NCI-H1436 (cell line): Measurements from ENCODE around the gene SND1.

Experiments
- DNase-seq: peaks from one replicate; lab custom pipeline; 2025; lab: John Stamatoyannopoulos, UW

SND1 gene

GRCh38 chr7:127730658-127731276 lies 78.8 kb downstream of the SND1 start:
- DNase-seq = no peak

- DNase-seq = no peak
Observed at GRCh38 chr7:127731431-127732080, 79.6 kb downstream of the SND1 start.

- no peak for DNase-seq
Observed at GRCh38 chr7:127732306-127732705, 80.3 kb downstream of the SND1 start.

GRCh38 chr7:127733986-127734385 lies 82.0 kb downstream of the SND1 start:
- no peak for DNase-seq

DNA sequence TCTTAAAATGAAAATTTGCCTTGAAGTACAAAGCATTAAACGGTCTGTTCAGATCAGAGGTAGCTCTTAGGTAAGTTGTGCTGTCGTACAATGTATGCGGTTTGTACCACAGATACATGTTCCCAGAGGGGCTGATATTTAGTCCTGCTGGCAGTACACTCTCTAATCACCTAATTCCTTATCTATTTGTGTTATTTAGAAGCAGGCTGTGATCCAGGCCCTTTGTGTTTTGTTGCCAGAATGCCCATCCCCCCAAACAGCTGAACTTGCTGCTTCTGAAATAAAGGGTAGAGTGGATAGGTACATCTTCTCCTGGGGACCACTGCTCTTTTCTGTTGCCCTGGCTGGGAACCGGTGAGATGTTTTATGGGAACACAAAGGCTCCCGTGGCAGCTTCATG lies 84.5 kb downstream of the SND1 start:
- no peak for DNase-seq

DNA sequence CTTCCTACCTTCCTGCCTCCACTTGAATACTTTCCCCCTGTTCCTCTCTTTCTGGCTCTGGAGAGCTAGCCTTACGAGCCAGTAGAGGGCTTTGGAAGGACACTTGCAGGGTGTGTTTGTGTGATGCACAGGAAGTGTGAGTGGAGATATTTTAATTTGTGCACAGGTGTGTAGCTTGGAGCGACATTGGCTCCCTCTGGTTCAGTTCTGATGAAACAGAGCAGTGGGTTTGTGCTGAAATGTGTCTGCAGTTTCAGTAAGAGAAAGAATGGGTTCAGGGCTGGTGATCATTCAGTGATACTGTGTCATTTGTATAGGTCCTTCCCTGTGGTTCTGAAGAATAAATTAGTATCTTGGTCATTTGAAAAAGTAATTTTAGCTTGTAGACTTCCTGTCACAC lies 86.9 kb downstream of the SND1 start:
- DNase-seq = no peak

- no peak for DNase-seq
Observed at GRCh38 chr7:127741764-127742375, 89.9 kb downstream of the SND1 start.

DNA sequence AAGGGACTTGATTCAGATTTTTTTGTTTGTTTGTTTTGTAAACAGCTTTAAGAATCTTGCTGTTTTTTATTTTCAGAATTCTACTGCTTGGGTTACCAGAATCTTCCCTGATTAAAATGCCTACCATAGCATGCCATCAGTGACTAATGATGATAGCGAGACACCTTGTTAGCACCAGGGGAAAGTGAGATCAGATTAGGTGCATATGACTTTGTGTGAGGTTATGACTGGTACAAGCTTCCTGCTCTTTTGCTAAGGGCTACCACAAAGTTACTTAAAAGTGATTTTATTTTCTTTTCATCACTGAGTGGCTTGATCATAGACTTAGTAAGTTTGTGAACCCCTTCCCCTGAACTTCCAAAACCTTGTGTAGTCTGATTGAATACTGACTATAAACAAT lies 93.5 kb downstream of the SND1 start:
- no peak for DNase-seq

GRCh38 chr7:127751062-127751461 lies 99.1 kb downstream of the SND1 start:
- no peak for DNase-seq

- no peak for DNase-seq
Observed at GRCh38 chr7:127751490-127752448, 99.8 kb downstream of the SND1 start.

GRCh38 chr7:127752829-127753228 lies 100.8 kb downstream of the SND1 start:
- DNase-seq = no peak

GRCh38 chr7:127754457-127754856 lies 102.5 kb downstream of the SND1 start:
- DNase-seq = no peak

- DNase-seq = no peak
Observed at GRCh38 chr7:127755521-127755920, 103.5 kb downstream of the SND1 start.

DNA sequence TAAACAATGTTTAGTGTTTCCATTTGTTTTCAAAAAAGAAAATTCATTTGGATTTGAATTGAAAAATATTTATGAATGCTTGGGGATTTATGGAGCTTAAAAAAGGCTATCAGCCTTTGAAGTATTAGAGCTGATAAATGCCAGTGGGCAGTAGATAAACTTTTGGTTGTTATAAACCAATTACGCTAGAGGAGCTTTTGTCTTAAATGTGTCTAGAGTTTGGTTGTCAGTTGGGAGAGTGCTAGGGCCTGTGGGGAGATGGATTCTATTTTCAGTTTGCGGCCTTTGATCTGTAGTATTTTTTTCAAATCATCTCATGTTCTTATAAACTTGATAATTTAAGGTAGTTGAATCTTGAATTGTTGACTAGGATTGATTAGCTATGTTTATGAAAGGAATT lies 104.0 kb downstream of the SND1 start:
- no peak for DNase-seq

- DNase-seq = no peak
Observed at GRCh38 chr7:127758105-127758504, 106.1 kb downstream of the SND1 start.

GRCh38 chr7:127758845-127759244 lies 106.9 kb downstream of the SND1 start:
- DNase-seq = no peak

DNA sequence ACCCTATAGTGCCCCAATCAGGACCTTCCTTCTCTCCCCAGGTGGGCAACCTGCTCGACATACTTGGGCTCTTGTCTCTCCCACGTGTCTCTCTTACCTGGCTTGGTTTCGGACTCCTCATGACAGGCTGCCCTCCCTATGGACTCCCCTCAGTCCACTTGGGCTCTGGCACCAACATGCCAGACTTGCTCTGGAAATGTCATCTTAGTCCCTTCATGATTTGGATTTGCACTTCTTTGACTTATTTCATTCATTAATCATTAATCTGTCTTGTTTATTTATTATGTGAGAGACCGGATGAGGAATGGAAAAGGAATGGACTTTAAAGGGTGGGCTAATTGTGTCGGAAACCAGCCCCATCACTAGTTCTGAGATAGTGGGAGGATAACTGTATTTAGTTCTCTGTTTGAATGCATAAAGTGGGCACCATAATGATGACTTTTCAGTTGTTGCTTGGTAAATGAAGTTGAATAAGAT lies 108.0 kb downstream of the SND1 start:
- DNase-seq = no peak

DNA sequence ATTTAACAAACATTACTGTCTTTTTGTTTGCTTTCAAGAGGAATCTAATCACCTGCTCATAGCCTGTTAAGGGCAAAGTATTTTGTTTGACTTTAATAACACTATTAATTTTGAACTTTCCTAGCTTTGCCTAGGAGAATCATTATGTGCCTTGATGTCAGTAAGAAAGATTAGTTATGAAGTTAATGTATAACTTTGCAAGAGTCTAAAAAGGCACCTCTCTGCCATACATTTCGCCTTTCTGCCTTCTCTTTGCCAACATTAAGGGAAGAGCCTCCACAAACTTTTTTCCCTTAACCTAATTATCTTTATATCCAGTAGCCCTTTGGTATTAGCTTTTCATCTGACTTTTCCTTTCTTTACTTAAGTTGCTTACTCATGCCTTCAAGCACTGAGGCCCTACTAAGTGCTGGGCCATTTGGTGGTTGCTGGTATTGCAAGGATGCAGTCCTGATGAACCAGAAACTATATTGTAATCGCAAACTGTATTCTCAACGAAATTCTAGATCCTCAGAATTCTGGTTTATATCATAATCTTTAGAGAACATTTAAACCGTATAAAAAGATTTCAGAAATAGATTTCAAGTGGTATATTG lies 108.5 kb downstream of the SND1 start:
- no peak for DNase-seq

- no peak for DNase-seq
Observed at GRCh38 chr7:127761196-127761595, 109.2 kb downstream of the SND1 start.

DNA sequence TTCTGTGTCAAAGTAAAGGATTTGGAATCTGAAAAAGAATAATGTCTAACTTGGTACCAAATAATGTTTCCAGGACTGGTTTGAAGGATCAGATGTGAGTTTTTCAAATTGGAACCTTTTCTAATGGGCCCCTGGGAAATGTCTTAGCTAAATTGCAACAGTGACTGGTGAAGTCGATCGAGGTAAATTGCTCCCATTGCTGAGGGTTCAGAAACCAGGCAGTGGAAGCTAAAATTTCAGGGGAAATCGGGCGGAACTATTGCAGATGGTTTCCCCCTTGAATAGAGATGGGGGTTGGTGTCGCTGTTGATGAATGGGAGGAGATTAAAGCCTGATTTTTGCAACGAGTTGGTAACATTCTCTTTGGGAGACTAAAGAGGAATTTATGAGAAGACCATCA lies 112.7 kb downstream of the SND1 start:
- no peak for DNase-seq

GRCh38 chr7:127765150-127765549 lies 113.2 kb downstream of the SND1 start:
- no peak for DNase-seq
